Neural progenitor cell (in vitro differentiated cells): ENCODE results near the gene FHDC1. TPM values are rescaled to one million over a fixed set of nuclear protein-coding genes. Genes with fewer than 3 reads are reported as not detected.

Source experiments
- DNase-seq: peaks from one replicate; pipeline ENCODE4 v3.0.0-alpha.2; 2016; ENCODE audit warnings: low spot score
- H2AFZ ChIP-seq: fragments of 200-600 bp; sonication (generic); replicated peaks from 2 replicates; pipeline ENCODE4 v1.6.1; 2016; ENCODE audit warnings: antibody characterized with exemption
- H3F3A ChIP-seq: fragments of 200-600 bp; sonication (generic); 2 replicates; pipeline ENCODE4 v1.6.1; 2016; ENCODE audit warnings: antibody characterized with exemption, low read depth
- H3K27ac ChIP-seq: fragments of 200-600 bp; sonication (generic); 2 replicates; pipeline ENCODE4 v1.5.1; 2016; ENCODE audit warnings: mild to moderate bottlenecking
- H3K27me3 ChIP-seq: fragments of 200-600 bp; sonication (generic); 2 replicates; pipeline ENCODE4 v1.6.1; 2016; ENCODE audit warnings: mild to moderate bottlenecking, moderate library complexity
- H3K36me3 ChIP-seq: fragments of 200-600 bp; sonication (generic); 2 replicates; pipeline ENCODE4 v1.5.1; 2016
- H3K4me1 ChIP-seq: fragments of 200-600 bp; sonication (generic); 2 replicates; pipeline ENCODE4 v1.6.1; 2016; ENCODE audit warnings: mixed run types
- H3K4me2 ChIP-seq: fragments of 200-600 bp; sonication (generic); 2 replicates; pipeline ENCODE4 v1.6.1; 2016
- H3K4me3 ChIP-seq: fragments of 200-600 bp; sonication (generic); 2 replicates; pipeline ENCODE4 v1.5.1; 2016
- H3K79me2 ChIP-seq: fragments of 200-600 bp; sonication (generic); 2 replicates; pipeline ENCODE4 v1.6.1; 2016; ENCODE audit warnings: low read depth
- H3K9ac ChIP-seq: fragments of 200-600 bp; sonication (generic); 2 replicates; pipeline ENCODE4 v1.6.1; 2016
- H3K9me3 ChIP-seq: fragments of 200-600 bp; sonication (generic); 2 replicates; pipeline ENCODE4 v1.5.1; 2016; ENCODE audit warnings: low read depth
- H4K20me1 ChIP-seq: fragments of 200-600 bp; sonication (generic); 2 replicates; pipeline ENCODE4 v1.6.1; 2016; ENCODE audit warnings: low read depth
- H3K27ac Mint-ChIP-seq: 3 replicates; pipeline ENCODE4 v1.8.0; 2021; ENCODE audit warnings: mixed read lengths
- H3K27me3 Mint-ChIP-seq: 2 replicates; pipeline ENCODE4 v1.8.0; 2022; ENCODE audit warnings: low read depth, mild to moderate bottlenecking, inconsistent platforms, moderate library complexity, mixed read lengths; ENCODE audit not compliant: insufficient read depth
- H3K36me3 Mint-ChIP-seq: 3 replicates; pipeline ENCODE4 v1.8.0; 2021; ENCODE audit warnings: mixed read lengths
- H3K4me1 Mint-ChIP-seq: 3 replicates; pipeline ENCODE4 v1.8.0; 2021; ENCODE audit warnings: mixed read lengths
- H3K4me3 Mint-ChIP-seq: 3 replicates; pipeline ENCODE4 v1.8.0; 2021; ENCODE audit warnings: mild to moderate bottlenecking, moderate library complexity, mixed read lengths
- H3K9me3 Mint-ChIP-seq: 3 replicates; pipeline ENCODE4 v1.8.0; 2020; ENCODE audit warnings: mixed read lengths
- EZH2 ChIP-seq: fragments of 200-600 bp; sonication (generic); IDR thresholded peaks from 2 replicates; pipeline ENCODE4 v1.6.1; 2017; ENCODE audit warnings: antibody characterized with exemption, mild to moderate bottlenecking, moderate library complexity
- EZH2phosphoT487 ChIP-seq: fragments of 200-600 bp; sonication (generic); IDR thresholded peaks from 2 replicates; pipeline ENCODE4 v1.6.1; 2017; ENCODE audit warnings: antibody characterized with exemption
- total RNA-seq: library from RNA; depleted of rRNA; stranded (reverse); fragments of >200 nt; gene quantifications from 2 replicates; pipeline ENCODE4 v1.2.3, GENCODE V29; 2015; ENCODE audit warnings: low replicate concordance
- TF ChIP-seq, protein P1 (sequence below): fragments of 200-600 bp; sonication (generic); IDR thresholded peaks from 2 replicates; pipeline ENCODE4 v1.5.1; 2017; ENCODE audit warnings: antibody characterized with exemption, mild to moderate bottlenecking

The FHDC1 gene
- total RNA-seq, 1 donor from 2014 or later: 3.0 TPM

DNA sequence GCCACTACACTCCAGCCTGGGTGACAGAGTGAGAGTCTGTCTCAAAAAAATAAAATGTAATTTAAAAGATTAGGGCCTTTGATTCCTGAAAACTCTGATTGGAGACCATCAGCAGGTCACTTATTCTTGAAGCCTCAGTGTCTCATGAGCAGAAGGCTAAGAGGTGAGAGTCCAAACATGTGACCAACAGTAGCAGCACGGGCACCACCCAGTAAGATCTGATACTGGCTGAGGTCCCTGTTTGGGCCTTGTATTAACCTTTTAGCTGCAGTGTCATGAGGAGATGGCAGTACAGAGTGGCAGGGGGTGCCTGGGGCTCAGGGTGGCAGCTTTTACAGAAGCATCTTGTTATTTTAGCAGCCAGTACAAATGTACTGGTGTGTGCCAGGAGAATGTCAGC, 89.3 kb downstream of the FHDC1 start:
- Mint-ChIP-seq H3K4me3 (no peak overlapping the region), H3K36me3 (no peaks in the 10 kb centered on the region), H3K27ac (no peak overlapping the region), H3K4me1 (peaks cover 9% of the 10 kb centered on the region), H3K27me3 (peaks cover 8% of the 10 kb centered on the region), H3K9me3 (peaks cover 18% of the 10 kb centered on the region)
- no peak overlapping the region for H2AFZ ChIP-seq
- no peaks in the 10 kb centered on the region for H3K79me2 ChIP-seq
- DNase-seq: no peak
- H3F3A ChIP-seq: peaks cover 4% of the 10 kb centered on the region
- peaks cover 14% of the 10 kb centered on the region for H3K4me1 ChIP-seq
- TF ChIP-seq, protein P1, sequence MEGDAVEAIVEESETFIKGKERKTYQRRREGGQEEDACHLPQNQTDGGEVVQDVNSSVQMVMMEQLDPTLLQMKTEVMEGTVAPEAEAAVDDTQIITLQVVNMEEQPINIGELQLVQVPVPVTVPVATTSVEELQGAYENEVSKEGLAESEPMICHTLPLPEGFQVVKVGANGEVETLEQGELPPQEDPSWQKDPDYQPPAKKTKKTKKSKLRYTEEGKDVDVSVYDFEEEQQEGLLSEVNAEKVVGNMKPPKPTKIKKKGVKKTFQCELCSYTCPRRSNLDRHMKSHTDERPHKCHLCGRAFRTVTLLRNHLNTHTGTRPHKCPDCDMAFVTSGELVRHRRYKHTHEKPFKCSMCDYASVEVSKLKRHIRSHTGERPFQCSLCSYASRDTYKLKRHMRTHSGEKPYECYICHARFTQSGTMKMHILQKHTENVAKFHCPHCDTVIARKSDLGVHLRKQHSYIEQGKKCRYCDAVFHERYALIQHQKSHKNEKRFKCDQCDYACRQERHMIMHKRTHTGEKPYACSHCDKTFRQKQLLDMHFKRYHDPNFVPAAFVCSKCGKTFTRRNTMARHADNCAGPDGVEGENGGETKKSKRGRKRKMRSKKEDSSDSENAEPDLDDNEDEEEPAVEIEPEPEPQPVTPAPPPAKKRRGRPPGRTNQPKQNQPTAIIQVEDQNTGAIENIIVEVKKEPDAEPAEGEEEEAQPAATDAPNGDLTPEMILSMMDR: no peak
- TF ChIP-seq EZH2 (no peak), EZH2phosphoT487 (no peak)
- H3K4me3 ChIP-seq: no peak overlapping the region
- no peaks in the 10 kb centered on the region for H3K36me3 ChIP-seq
- H3K9ac ChIP-seq: no peak overlapping the region
- no peaks in the 10 kb centered on the region for H4K20me1 ChIP-seq
- no peaks in the 10 kb centered on the region for H3K27me3 ChIP-seq
- H3K4me2 ChIP-seq: no peak overlapping the region
- no peak overlapping the region for H3K27ac ChIP-seq
- no peaks in the 10 kb centered on the region for H3K9me3 ChIP-seq

DNA sequence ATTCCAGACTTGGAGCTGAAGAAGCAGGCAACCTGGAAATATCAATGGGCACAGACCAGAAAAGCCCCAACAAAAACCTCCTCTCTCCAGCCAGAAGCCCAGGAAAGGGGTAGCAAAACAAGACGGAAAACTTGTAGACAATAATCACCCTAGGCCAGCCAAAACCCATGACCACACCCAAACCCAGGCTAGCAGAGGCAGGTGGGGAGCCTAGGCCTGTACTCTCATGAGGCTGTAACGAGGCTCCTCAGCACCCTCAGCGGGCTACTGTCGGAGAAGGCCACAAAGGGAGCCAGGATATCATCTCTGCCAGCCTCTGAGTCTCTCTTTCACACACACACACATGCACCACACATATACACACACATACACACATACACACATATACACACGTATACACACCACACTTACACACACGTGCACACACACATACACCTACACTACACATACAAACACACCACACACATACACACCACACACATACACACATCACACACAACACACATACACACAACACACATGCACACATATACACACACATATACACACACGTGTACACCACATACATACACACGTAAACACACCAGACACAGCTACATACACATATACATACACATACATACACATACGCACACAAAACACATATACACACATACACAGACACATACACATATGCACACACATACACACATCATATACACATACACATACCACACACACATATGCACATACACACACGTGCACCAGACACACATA, 90.6 kb downstream of the FHDC1 start:
- no peak overlapping the region for H2AFZ ChIP-seq
- H3K4me3 ChIP-seq: no peak overlapping the region
- Mint-ChIP-seq H3K27me3 (peaks cover 5% of the 10 kb centered on the region), H3K27ac (no peak overlapping the region), H3K4me3 (no peak overlapping the region), H3K36me3 (no peaks in the 10 kb centered on the region), H3K9me3 (peaks cover 23% of the 10 kb centered on the region), H3K4me1 (peaks cover 9% of the 10 kb centered on the region)
- H3K4me1 ChIP-seq: peaks cover 7% of the 10 kb centered on the region
- no peak overlapping the region for H3K4me2 ChIP-seq
- no peaks in the 10 kb centered on the region for H3K9me3 ChIP-seq
- no peaks in the 10 kb centered on the region for H3K36me3 ChIP-seq
- H3F3A ChIP-seq: no peaks in the 10 kb centered on the region
- H3K79me2 ChIP-seq: no peaks in the 10 kb centered on the region
- TF ChIP-seq EZH2 (no peak), EZH2phosphoT487 (no peak)
- TF ChIP-seq, protein P1: no peak
- no peaks in the 10 kb centered on the region for H4K20me1 ChIP-seq
- no peak overlapping the region for H3K27ac ChIP-seq
- no peaks in the 10 kb centered on the region for H3K27me3 ChIP-seq
- no peak for DNase-seq
- no peak overlapping the region for H3K9ac ChIP-seq

DNA sequence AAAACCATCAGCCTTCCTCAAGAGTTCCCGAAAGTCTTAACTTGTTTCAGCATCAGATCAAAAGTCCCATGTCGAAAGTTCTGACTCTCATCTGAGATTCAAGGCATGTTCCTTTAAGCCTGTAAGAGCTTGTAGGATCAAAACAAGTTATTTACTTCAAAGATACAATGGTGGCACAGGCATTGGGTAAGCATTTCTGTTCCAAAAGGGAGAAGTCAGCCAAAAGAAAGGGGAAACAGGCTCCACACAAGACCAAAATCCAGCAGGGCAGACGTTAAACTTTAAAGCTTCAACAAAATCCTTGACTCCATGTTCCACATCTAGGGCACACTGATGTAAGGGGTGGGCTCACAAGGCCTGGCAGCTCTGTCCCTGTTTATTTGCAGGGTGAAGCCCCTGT, 91.7 kb downstream of the FHDC1 start:
- no peak for DNase-seq
- Histone ChIP-seq H3K36me3 (no peaks in the 10 kb centered on the region), H3K4me1 (peaks cover 10% of the 10 kb centered on the region), H4K20me1 (no peaks in the 10 kb centered on the region), H3K27me3 (peaks cover 4% of the 10 kb centered on the region), H3K9me3 (no peaks in the 10 kb centered on the region), H3K79me2 (no peaks in the 10 kb centered on the region), H3K9ac (no peak overlapping the region), H3K4me2 (no peak overlapping the region), H2AFZ (no peak overlapping the region), H3K4me3 (no peak overlapping the region), H3K27ac (no peak overlapping the region), H3F3A (peaks cover 6% of the 10 kb centered on the region)
- H3K36me3 Mint-ChIP-seq: no peaks in the 10 kb centered on the region
- TF ChIP-seq EZH2 (no peak), EZH2phosphoT487 (no peak)
- TF ChIP-seq, protein P1: no peak
- no peak overlapping the region for H3K4me3 Mint-ChIP-seq
- peaks cover 27% of the 10 kb centered on the region for H3K9me3 Mint-ChIP-seq
- H3K27ac Mint-ChIP-seq: no peak overlapping the region
- peaks cover 6% of the 10 kb centered on the region for H3K27me3 Mint-ChIP-seq
- H3K4me1 Mint-ChIP-seq: peaks cover 9% of the 10 kb centered on the region
